Measurements from ENCODE around the gene GNAT2. TPM values are rescaled to one million over a fixed set of nuclear protein-coding genes. Genes with fewer than 3 reads are reported as not detected.

Gene GNAT2
- total RNA-seq, 2 donors from 2014 or later = not detected

DNA sequence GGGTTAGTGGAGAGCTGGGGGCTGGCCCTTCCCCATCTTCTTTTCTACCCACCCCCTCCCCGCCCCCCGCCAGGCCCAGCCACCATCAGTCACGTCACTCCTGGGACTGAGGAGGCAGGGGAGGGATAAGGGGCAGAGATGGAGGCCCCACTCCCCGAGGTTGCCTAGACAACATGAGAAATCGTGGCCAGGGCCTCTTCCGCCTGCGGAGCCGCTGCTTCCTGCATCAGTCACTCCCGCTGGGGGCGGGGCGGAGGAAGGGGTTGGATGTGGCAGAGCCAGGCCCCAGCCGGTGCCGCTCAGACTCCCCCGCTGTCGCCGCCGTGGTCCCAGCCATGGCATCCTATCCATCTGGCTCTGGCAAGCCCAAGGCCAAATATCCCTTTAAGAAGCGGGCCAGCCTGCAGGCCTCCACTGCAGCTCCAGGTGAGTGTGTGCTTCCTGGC is 1.4 kb upstream of the GNAT2 start:
- Mint-ChIP-seq H3K27me3 (no peaks in the 10 kb centered on the region), H3K4me3 (peak overlapping the region; percentile 99), H3K27ac (peak overlapping the region; percentile 98), H3K36me3 (ENCODE audit: low read depth) (peaks cover 4% of the 10 kb centered on the region), H3K4me1 (peaks cover 71% of the 10 kb centered on the region)
- peak; percentile 86 for ATAC-seq
- H3K9me3 ChIP-seq (ENCODE audit: control insufficient read depth, low read length, poor library complexity, severe bottlenecking) = no peaks in the 10 kb centered on the region
- peak; percentile 97 to 98 (median 97) for DNase-seq

DNA sequence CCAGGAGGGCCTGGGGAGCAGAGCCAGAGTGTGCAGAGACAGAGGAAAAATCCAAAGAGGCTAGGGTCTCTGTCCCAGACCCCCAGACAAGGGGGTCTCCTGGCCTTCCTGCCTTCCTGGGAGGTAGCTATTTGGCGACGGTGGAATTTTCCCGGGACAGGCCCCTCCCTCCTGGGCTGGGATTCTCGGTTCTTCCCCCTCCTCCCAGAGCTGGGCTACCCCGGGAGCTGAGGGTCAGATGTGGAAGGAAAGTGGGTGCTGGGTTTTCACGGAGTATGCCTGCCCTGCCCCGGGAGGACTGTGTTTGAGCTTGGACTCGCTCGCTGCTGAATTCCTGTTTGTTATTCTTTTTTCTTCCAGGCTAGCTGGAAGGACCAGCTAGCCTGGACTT is 980 bp upstream of the GNAT2 start:
- DNase-seq (no peak), ATAC-seq (peak; percentile 0)
- Mint-ChIP-seq H3K27me3 (no peaks in the 10 kb centered on the region), H3K4me1 (peaks cover 69% of the 10 kb centered on the region), H3K36me3 (ENCODE audit: low read depth) (peaks cover 4% of the 10 kb centered on the region), H3K27ac (peak overlapping the region; percentile 98), H3K4me3 (peak overlapping the region; percentile 99)
- H3K9me3 ChIP-seq (ENCODE audit: control insufficient read depth, low read length, poor library complexity, severe bottlenecking) = no peaks in the 10 kb centered on the region

DNA sequence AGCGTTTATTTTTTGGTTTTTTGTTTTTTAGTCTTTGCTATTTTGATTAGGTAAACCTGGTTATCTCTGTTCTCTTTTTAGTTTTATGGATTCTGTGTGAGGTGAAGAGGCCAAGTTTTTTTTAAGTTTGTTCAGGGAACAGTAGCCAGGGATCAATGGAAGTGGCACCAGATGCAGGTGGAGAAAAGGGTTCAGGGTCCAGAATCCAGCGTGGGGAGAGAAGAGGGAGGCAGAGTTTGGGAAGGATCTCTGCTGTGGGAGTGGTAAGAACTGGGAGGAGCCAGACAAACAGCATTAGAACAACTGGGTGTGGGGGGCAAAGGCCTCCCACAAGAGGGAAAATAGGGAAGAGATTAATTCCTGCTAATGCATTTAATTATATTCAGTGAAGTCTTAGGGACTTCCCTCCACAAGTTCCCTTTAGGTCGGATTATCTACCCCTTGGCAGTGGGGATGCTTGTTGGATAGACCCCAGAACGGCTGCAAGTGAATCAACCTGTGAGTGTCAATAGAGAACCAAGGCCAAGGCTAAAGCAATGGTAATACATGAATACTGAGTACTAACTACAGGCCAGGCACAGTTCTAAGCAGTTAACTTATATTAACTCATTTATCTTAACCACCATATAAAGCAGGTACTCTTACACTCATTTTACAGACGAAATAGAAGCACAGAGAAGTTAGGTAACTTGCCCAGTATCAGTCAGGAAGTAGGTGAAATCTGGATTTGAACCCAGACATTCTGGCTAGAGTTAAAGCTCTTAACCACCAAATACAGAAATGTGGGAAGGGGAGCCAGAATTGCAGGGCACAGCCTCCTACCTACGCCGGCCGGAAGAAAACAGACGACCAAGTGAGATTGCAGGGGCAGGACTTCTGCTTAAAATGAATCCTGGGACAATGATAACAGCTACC is 498 bp downstream of the GNAT2 start:
- H3K27me3 Mint-ChIP-seq = no peaks in the 10 kb centered on the region
- no peaks in the 10 kb centered on the region for H3K9me3 ChIP-seq (ENCODE audit: control insufficient read depth, low read length, poor library complexity, severe bottlenecking)
- peaks cover 4% of the 10 kb centered on the region for H3K36me3 Mint-ChIP-seq (ENCODE audit: low read depth)
- no peak for ATAC-seq
- peak overlapping the region; percentile 99 for H3K4me3 Mint-ChIP-seq
- H3K27ac Mint-ChIP-seq = peak overlapping the region; percentile 98
- DNase-seq = no peak
- H3K4me1 Mint-ChIP-seq = peaks cover 59% of the 10 kb centered on the region

DNA sequence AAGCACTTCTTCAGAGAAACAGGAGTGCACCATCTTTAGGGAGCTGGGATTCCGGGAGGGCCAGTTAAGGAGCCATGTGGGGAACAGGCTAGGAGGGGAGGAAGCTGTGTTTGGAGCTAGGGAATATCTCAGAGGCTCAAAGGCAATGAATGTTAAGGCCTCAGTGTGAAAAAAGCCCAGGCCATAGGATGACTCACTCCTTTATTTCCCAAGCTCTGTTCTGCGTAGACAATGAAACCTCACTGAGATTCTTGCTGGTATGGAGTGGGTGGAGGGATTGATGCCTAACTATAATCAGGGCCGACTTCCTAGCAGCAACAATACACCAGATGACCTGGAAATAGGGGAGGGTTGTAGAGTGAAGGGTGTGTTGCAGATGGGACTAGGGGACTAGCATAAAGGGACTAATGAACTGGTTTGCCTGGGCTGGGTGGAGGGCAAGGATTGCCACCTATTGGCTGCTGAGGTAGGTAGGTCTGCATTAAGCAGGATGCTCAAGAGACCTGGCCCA is 2.1 kb downstream of the GNAT2 start:
- H3K9me3 ChIP-seq (ENCODE audit: control insufficient read depth, low read length, poor library complexity, severe bottlenecking) = no peaks in the 10 kb centered on the region
- DNase-seq (no peak), ATAC-seq (no peak)
- Mint-ChIP-seq H3K36me3 (ENCODE audit: low read depth) (peaks cover 4% of the 10 kb centered on the region), H3K27ac (peak overlapping the region; percentile 96), H3K4me3 (peak overlapping the region; percentile 33), H3K27me3 (no peaks in the 10 kb centered on the region), H3K4me1 (peaks cover 47% of the 10 kb centered on the region)

DNA sequence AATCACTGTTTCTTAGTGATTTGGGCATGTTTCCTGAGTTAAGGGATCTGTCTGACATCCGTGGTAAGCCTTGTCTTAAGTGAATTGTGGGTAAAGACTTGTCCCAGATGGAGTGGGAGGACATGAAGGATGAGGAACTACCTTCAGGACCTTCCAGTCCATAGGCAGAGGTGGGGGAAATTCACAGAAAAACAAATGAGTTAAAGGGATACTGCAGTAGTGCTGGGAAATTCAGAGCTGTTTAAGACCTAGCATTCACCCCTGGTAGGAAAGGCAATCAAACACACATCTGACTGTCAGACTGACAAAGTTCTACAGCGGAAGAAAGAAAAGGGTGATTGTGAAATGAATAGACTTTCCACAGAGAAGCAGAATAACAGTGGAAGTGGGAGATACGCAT is 3.0 kb downstream of the GNAT2 start:
- DNase-seq (no peak), ATAC-seq (no peak)
- Mint-ChIP-seq H3K27ac (peak overlapping the region; percentile 96), H3K36me3 (ENCODE audit: low read depth) (peaks cover 2% of the 10 kb centered on the region), H3K4me3 (peak overlapping the region; percentile 66), H3K4me1 (peaks cover 38% of the 10 kb centered on the region), H3K27me3 (no peaks in the 10 kb centered on the region)
- no peaks in the 10 kb centered on the region for H3K9me3 ChIP-seq (ENCODE audit: control insufficient read depth, low read length, poor library complexity, severe bottlenecking)

DNA sequence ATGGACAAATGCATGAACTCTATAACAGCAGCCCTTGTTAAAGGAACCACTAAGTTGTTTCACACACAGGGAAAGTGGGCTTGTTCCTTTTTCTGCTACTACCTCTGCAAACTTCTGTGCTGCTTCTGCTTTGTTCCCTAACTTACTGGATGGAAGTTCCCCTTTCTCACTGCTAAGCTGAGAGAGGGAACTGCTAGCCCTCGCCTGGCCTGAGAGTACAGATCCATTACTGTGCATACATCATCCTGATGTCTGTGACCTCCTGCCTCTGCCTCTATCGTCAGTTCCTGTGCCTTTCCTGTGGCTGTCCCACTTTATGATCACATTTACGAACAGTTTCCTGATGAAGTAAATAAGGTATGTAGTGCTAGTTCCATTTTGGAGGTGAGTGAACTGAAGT is 3.5 kb downstream of the GNAT2 start:
- H3K27ac Mint-ChIP-seq = peak overlapping the region; percentile 96
- H3K4me3 Mint-ChIP-seq = peak overlapping the region; percentile 66
- H3K9me3 ChIP-seq (ENCODE audit: control insufficient read depth, low read length, poor library complexity, severe bottlenecking) = no peaks in the 10 kb centered on the region
- peaks cover 37% of the 10 kb centered on the region for H3K4me1 Mint-ChIP-seq
- no peaks in the 10 kb centered on the region for H3K27me3 Mint-ChIP-seq
- peak; percentile 46 for ATAC-seq
- peaks cover 2% of the 10 kb centered on the region for H3K36me3 Mint-ChIP-seq (ENCODE audit: low read depth)
- DNase-seq = no peak

DNA sequence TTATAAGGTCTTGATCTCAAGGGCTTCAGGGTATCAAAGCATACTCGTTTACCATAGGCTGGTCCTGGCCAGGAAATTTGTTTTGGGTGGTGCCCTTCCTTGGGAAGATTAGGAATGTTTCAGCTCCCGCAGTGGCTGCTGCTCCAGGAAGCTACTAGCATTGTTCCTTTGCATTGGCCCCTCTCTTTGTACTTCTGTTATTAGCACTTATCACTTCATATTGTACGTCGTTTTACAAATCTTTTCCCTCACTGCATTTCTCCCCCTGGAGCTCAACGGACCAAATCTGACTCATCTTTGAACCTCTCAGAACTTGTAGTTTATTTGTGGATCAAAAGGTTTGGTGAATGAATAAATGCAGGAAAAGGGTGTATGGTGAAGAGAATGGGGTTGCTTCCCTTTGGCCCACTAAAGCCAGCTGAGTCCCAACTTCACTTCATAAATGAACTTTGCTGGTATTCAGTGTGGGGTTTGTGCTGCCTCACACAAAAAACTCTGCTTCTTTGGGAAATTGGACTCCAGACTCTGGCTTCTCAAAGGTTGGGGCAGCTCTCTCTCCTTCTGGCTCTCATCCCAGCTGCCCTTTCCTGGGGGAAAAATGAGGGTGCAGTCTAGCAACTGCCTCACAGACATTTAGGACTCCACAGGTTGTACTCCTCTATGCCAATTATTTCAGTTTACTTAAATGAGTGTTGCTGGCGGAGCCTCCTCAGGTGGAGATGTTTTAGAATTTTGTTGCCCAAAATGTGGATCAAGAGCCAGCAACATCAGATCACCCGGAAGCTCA is 5.9 kb downstream of the GNAT2 start:
- no peak for ATAC-seq

DNA sequence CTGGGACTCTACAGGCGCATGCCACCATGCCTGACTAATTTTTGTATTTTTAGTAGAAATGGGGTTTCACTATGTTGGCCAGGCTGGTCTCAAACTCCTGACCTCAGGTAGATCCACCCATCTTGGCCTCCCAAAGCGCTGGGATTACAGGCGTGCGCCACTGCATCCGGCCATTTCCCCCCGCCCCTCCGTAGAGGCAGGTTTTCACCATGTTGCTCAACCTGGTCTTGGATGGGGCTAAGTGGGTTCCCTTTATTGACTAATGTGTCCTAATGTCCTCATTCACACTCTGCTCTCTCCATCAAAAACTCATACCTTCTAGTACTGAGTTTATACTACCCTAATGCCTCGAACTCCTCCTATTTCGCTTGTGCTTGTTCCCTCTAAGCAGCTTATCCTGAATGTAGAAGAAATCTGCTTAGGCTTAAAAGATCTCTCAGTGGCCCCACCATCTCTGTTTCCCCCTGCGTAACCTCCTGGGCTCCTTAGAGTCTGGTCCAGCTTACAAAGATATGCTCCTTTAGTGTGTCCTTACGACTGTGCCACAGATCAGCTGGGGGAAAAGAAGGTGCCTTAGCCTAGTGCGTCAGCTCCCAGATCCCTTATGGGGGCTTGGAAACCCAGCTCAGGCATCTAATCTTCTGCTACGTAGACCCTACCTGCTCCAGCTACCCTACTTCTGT is 8.0 kb downstream of the GNAT2 start:
- no peaks in the 10 kb centered on the region for H3K36me3 Mint-ChIP-seq (ENCODE audit: low read depth)
- no peaks in the 10 kb centered on the region for H3K27me3 Mint-ChIP-seq
- no peak overlapping the region for H3K4me3 Mint-ChIP-seq
- ATAC-seq (no peak), DNase-seq (no peak)
- H3K4me1 Mint-ChIP-seq = peaks cover 11% of the 10 kb centered on the region
- H3K27ac Mint-ChIP-seq = no peak overlapping the region
- no peaks in the 10 kb centered on the region for H3K9me3 ChIP-seq (ENCODE audit: control insufficient read depth, low read length, poor library complexity, severe bottlenecking)

More for the DNA sequence above, 5.9 kb downstream of the GNAT2 start:
- Mint-ChIP-seq H3K4me1 (peaks cover 27% of the 10 kb centered on the region), H3K36me3 (ENCODE audit: low read depth) (no peaks in the 10 kb centered on the region), H3K27me3 (no peaks in the 10 kb centered on the region), H3K27ac (no peak overlapping the region), H3K4me3 (no peak overlapping the region)
- no peak for DNase-seq
- no peaks in the 10 kb centered on the region for H3K9me3 ChIP-seq (ENCODE audit: control insufficient read depth, low read length, poor library complexity, severe bottlenecking)

DNA sequence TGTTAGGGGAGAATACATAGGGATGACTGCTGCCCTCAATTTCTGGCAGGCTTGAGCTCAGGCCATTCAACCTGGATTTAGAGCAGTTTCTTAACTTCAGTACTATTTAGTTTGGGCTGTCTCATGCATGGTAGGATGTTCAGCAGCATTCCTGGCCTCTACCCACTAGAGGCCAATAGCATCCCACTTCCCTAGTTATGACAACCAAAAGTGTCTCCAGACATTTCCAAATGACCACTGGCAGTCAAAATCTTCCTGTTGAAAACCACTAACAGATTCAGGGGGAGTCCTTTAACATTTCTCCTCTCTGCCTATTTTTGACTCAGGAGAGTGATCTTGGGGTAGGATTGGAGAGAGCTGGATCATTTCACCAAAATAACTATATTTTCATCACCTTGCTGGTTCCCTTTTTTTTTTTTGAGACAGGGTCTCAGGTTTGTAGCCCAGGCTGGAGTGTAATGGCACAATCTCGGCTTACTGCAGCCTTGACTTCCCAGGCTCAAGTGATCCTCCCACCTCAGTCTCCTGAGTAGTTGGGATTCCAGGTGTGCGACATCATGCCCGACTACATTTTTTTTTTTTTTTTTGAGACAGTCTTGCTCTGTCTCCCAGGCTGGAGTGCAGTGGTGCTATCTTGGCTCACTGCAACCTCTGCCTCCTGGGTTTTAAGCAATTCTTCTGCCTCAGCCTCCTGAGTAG is 8.7 kb downstream of the GNAT2 start:
- Mint-ChIP-seq H3K4me1 (peaks cover 4% of the 10 kb centered on the region), H3K36me3 (ENCODE audit: low read depth) (no peaks in the 10 kb centered on the region), H3K27ac (peak overlapping the region; percentile 72), H3K27me3 (no peaks in the 10 kb centered on the region), H3K4me3 (no peak overlapping the region)
- no peak for ATAC-seq
- H3K9me3 ChIP-seq (ENCODE audit: control insufficient read depth, low read length, poor library complexity, severe bottlenecking) = no peaks in the 10 kb centered on the region
- DNase-seq = no peak

DNA sequence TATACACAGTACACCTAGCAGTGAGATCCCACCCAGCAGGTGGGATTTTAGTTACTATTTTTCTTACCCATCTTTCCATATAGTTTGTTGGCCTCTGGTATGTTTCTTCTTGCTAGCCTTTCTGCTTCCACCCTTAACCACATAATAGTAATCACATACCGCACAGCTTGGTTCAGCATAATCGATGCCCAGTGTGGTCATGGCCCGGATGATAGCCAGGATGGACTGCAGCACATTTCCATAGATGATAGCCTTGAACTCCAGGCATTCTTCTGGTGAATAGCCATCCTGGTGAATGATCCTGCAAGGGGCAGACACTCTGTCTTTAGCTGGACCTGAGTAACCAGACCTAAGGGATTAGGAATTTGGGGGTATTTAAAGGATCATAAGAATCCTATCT is 9.5 kb downstream of the GNAT2 start:
- H3K4me1 Mint-ChIP-seq = peaks cover 2% of the 10 kb centered on the region
- H3K27ac Mint-ChIP-seq = peak overlapping the region; percentile 72
- H3K4me3 Mint-ChIP-seq = no peak overlapping the region
- no peaks in the 10 kb centered on the region for H3K9me3 ChIP-seq (ENCODE audit: control insufficient read depth, low read length, poor library complexity, severe bottlenecking)
- ATAC-seq = no peak
- DNase-seq = no peak
- H3K36me3 Mint-ChIP-seq (ENCODE audit: low read depth) = no peaks in the 10 kb centered on the region
- H3K27me3 Mint-ChIP-seq = no peaks in the 10 kb centered on the region

DNA sequence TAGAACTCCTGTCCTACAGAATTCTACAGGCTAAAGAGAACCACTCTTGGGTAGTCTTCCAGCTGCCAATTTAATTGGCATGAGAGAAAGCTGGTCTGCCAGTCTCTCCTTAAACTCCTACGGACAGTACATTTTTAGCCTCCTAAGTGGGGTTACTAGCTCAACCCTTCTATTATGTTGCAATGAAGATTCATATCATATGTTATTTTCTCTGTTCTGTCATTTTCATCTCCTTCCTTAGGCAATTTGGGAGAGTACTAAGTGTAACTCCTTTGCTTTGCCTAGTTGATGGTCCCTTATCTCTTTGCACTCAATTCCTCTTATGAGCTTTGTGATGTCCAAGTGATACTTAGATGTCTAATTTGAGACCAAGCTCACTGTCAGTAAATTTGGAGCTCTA is 14.0 kb downstream of the GNAT2 start:
- Mint-ChIP-seq H3K4me3 (no peak overlapping the region), H3K36me3 (ENCODE audit: low read depth) (no peaks in the 10 kb centered on the region), H3K27me3 (no peaks in the 10 kb centered on the region), H3K4me1 (peaks cover 18% of the 10 kb centered on the region), H3K27ac (no peak overlapping the region)
- ATAC-seq (no peak), DNase-seq (no peak)
- no peaks in the 10 kb centered on the region for H3K9me3 ChIP-seq (ENCODE audit: control insufficient read depth, low read length, poor library complexity, severe bottlenecking)

DNA sequence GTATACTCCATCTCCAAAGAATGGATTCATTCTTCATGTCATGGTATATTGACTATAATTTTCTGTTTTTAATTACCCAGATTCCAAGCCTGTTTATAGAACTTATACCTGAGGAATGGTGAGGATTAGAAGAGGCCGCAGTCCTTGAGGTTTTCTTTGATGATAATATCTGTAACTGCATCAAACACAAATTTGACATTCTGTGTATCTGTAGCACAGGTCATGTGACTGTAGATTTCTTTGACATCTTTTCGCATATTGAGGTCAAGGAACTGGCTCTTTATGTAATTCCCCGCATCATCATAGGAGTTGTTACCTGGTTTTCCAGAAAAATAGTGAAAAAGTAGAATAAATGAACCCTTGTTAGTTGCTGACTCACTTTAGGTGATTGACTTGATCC is 16.2 kb downstream of the GNAT2 start:
- H3K9me3 ChIP-seq (ENCODE audit: control insufficient read depth, low read length, poor library complexity, severe bottlenecking) = no peaks in the 10 kb centered on the region
- Mint-ChIP-seq H3K36me3 (ENCODE audit: low read depth) (no peaks in the 10 kb centered on the region), H3K27me3 (no peaks in the 10 kb centered on the region), H3K4me3 (no peak overlapping the region), H3K27ac (peak overlapping the region; percentile 91), H3K4me1 (peaks cover 23% of the 10 kb centered on the region)
- peak; percentile 86 for ATAC-seq
- no peak for DNase-seq
